ENCODE results near the gene NSF. TPM values are rescaled to one million over a fixed set of nuclear protein-coding genes. Genes with fewer than 3 reads are reported as not detected.
A peak's percentile ranks its signal among the peaks of the same experiment; 100 is the strongest.
"Not testable (repeated sequence)": the region's sequence is repeated elsewhere in the genome, so short reads cannot be mapped to it uniquely, and the experiment has no call there.

NSF gene
- total and polyA plus RNA-seq, 2 donors (not counting 3 experiments of a cell fraction or from before 2014, with no cell fraction given) = 18.5 to 43.7 TPM

GRCh38 chr17:46579083-46580075 lies 11.1 kb upstream of the NSF start, which contains the start of gene ARL17A:
TSS of gene ARL17A (minus strand) at chr17:46579691. CDS start at chr17:46576322, 3,369 bp downstream.
- POLR2A ChIA-PET; DNase-seq (ENCODE audit: low read depth, low spot score); H3K79me2 ChIP-seq (ENCODE audit: control insufficient read depth, insufficient read depth, low read length); H3K36me3 ChIP-seq (ENCODE audit: control insufficient read depth in 2 of 2, extremely low read depth in 1 of 2, insufficient read depth in 2 of 2, low read length in 2 of 2); H3K9me3 ChIP-seq (replicated peaks; ENCODE audit: control insufficient read depth, insufficient read depth, low read length); dilution Hi-C loops (cut with MboI; ENCODE audit: extremely low pct_ligation_motif_present, low sequenced_read_pairs); H3K27me3 ChIP-seq (ENCODE audit: control insufficient read depth in 2 of 2, insufficient read depth in 2 of 2, low read length in 2 of 2); intact Hi-C loops (cut with micrococcal nuclease); CTCF ChIA-PET; H3K4me1 ChIP-seq (ENCODE audit: control insufficient read depth, extremely low read depth, insufficient read depth, low read length); H4K20me1 ChIP-seq (replicated peaks; ENCODE audit: control insufficient read depth, extremely low read depth, insufficient read depth, low read length); H3K4me3 ChIP-seq (replicated peaks in 1 of 3; ENCODE audit: insufficient read depth in 1 of 3, low read depth in 1 of 3, low read length in 3 of 3); H2AFZ ChIP-seq (ENCODE audit: low read depth, low read length); H3K27ac ChIP-seq (ENCODE audit: insufficient read depth, low read depth, low read length); H3K9me1 ChIP-seq (replicated peaks; ENCODE audit: control insufficient read depth, extremely low read depth, insufficient read depth, low read length); H3K9ac ChIP-seq (replicated peaks; ENCODE audit: extremely low read depth, insufficient read depth, low read length): not testable (repeated sequence)
- H3K4me2 ChIP-seq (ENCODE audit: insufficient read depth, low read length) = peak within 1 kb of the TSS; percentile 42
- FAIRE-seq = peak; percentile 99
- BruUV-seq (replicated peaks) = TSS peak; percentile 54

GRCh38 chr17:46580082-46580481 lies 10.4 kb upstream of the NSF start:
- H3K27me3 ChIP-seq (ENCODE audit: control insufficient read depth in 2 of 2, insufficient read depth in 2 of 2, low read length in 2 of 2); H3K9ac ChIP-seq (replicated peaks; ENCODE audit: extremely low read depth, insufficient read depth, low read length); CTCF ChIA-PET; BruUV-seq (replicated peaks); H2AFZ ChIP-seq (ENCODE audit: low read depth, low read length); FAIRE-seq; H3K4me1 ChIP-seq (ENCODE audit: control insufficient read depth, extremely low read depth, insufficient read depth, low read length); POLR2A ChIA-PET; H4K20me1 ChIP-seq (replicated peaks; ENCODE audit: control insufficient read depth, extremely low read depth, insufficient read depth, low read length); H3K9me1 ChIP-seq (replicated peaks; ENCODE audit: control insufficient read depth, extremely low read depth, insufficient read depth, low read length); intact Hi-C loops (cut with micrococcal nuclease); dilution Hi-C loops (cut with MboI; ENCODE audit: extremely low pct_ligation_motif_present, low sequenced_read_pairs); H3K27ac ChIP-seq (ENCODE audit: insufficient read depth, low read depth, low read length); H3K4me3 ChIP-seq (replicated peaks in 1 of 3; ENCODE audit: insufficient read depth in 1 of 3, low read depth in 1 of 3, low read length in 3 of 3); H3K36me3 ChIP-seq (ENCODE audit: control insufficient read depth in 2 of 2, extremely low read depth in 1 of 2, insufficient read depth in 2 of 2, low read length in 2 of 2); H3K9me3 ChIP-seq (replicated peaks; ENCODE audit: control insufficient read depth, insufficient read depth, low read length); H3K79me2 ChIP-seq (ENCODE audit: control insufficient read depth, insufficient read depth, low read length); DNase-seq (ENCODE audit: low read depth, low spot score): not testable (repeated sequence)
- H3K4me2 ChIP-seq (ENCODE audit: insufficient read depth, low read length) = peak overlapping the region; percentile 42

GRCh38 chr17:46585444-46585843 lies 5.0 kb upstream of the NSF start:
- H3K27me3 ChIP-seq (ENCODE audit: control insufficient read depth in 2 of 2, insufficient read depth in 2 of 2, low read length in 2 of 2); H3K27ac ChIP-seq (ENCODE audit: insufficient read depth, low read depth, low read length); intact Hi-C loops (cut with micrococcal nuclease); H2AFZ ChIP-seq (ENCODE audit: low read depth, low read length); dilution Hi-C loops (cut with MboI; ENCODE audit: extremely low pct_ligation_motif_present, low sequenced_read_pairs); H3K4me2 ChIP-seq (ENCODE audit: insufficient read depth, low read length); H3K9ac ChIP-seq (replicated peaks; ENCODE audit: extremely low read depth, insufficient read depth, low read length); FAIRE-seq; H3K9me3 ChIP-seq (replicated peaks; ENCODE audit: control insufficient read depth, insufficient read depth, low read length); H3K9me1 ChIP-seq (replicated peaks; ENCODE audit: control insufficient read depth, extremely low read depth, insufficient read depth, low read length); CTCF ChIA-PET; H4K20me1 ChIP-seq (replicated peaks; ENCODE audit: control insufficient read depth, extremely low read depth, insufficient read depth, low read length); H3K4me3 ChIP-seq (replicated peaks in 1 of 3; ENCODE audit: insufficient read depth in 1 of 3, low read depth in 1 of 3, low read length in 3 of 3); DNase-seq (ENCODE audit: low read depth, low spot score); H3K79me2 ChIP-seq (ENCODE audit: control insufficient read depth, insufficient read depth, low read length); BruUV-seq (replicated peaks); POLR2A ChIA-PET; H3K36me3 ChIP-seq (ENCODE audit: control insufficient read depth in 2 of 2, extremely low read depth in 1 of 2, insufficient read depth in 2 of 2, low read length in 2 of 2); H3K4me1 ChIP-seq (ENCODE audit: control insufficient read depth, extremely low read depth, insufficient read depth, low read length): not testable (repeated sequence)

DNA sequence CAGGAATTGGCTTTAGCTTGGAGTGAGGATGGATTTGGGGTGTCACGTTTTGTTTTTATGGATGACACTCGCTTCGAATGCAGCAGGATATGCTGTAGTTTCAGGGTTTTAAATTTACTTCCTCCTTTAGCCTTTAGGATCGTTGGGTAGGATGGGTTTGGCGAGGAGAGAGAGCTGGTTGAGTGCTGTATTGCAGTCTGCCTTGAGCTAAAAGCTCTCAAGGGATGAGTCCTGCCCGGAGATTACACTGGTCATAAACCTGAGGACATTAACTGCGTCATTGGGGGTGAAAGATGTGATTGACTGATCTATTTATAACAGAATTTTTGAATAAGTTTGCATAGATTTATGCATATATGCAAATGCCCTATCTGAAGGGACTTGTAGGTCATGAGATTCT lies 863 bp downstream of the NSF start:
- H4K20me1 ChIP-seq (replicated peaks; ENCODE audit: control insufficient read depth, extremely low read depth, insufficient read depth, low read length); H3K4me3 ChIP-seq (replicated peaks in 1 of 3; ENCODE audit: insufficient read depth in 1 of 3, low read depth in 1 of 3, low read length in 3 of 3); H3K36me3 ChIP-seq (ENCODE audit: control insufficient read depth in 2 of 2, extremely low read depth in 1 of 2, insufficient read depth in 2 of 2, low read length in 2 of 2); H3K4me2 ChIP-seq (ENCODE audit: insufficient read depth, low read length); H2AFZ ChIP-seq (ENCODE audit: low read depth, low read length); H3K27ac ChIP-seq (ENCODE audit: insufficient read depth, low read depth, low read length); FAIRE-seq; POLR2A ChIA-PET; H3K27me3 ChIP-seq (ENCODE audit: control insufficient read depth in 2 of 2, insufficient read depth in 2 of 2, low read length in 2 of 2); BruUV-seq (replicated peaks); dilution Hi-C loops (cut with MboI; ENCODE audit: extremely low pct_ligation_motif_present, low sequenced_read_pairs); DNase-seq (ENCODE audit: low read depth, low spot score); H3K9me3 ChIP-seq (replicated peaks; ENCODE audit: control insufficient read depth, insufficient read depth, low read length); H3K79me2 ChIP-seq (ENCODE audit: control insufficient read depth, insufficient read depth, low read length); H3K4me1 ChIP-seq (ENCODE audit: control insufficient read depth, extremely low read depth, insufficient read depth, low read length); intact Hi-C loops (cut with micrococcal nuclease); H3K9ac ChIP-seq (replicated peaks; ENCODE audit: extremely low read depth, insufficient read depth, low read length); H3K9me1 ChIP-seq (replicated peaks; ENCODE audit: control insufficient read depth, extremely low read depth, insufficient read depth, low read length); CTCF ChIA-PET: not testable (repeated sequence)
